ENCODE measurements around the gene PIGR.

PIGR gene

GRCh38 chr1:206885341-206886060 is 60.8 kb downstream of the PIGR start:
- no peak for DNase-seq

- no peak for DNase-seq
Measured at GRCh38 chr1:206883876-206884275, 62.4 kb downstream of the PIGR start.

- no peak for DNase-seq
Measured at GRCh38 chr1:206883160-206883559, 63.1 kb downstream of the PIGR start.

- DNase-seq, result peak in 1 of 2 experiments; percentile 23
Measured at GRCh38 chr1:206882555-206882954, 63.7 kb downstream of the PIGR start.

GRCh38 chr1:206880314-206880713 is 66.0 kb downstream of the PIGR start:
- DNase-seq, result no peak

Measured in AML-193 (cell line).